ENCODE data around the gene TMEM229B. TPM values are rescaled to one million over a fixed set of nuclear protein-coding genes. Genes with fewer than 3 reads are reported as not detected.

TMEM229B gene
- total and polyA plus RNA-seq, 2 of the 4 experiments (the other 2 are of a cell fraction) = under 0.01 TPM; not detected in 1

DNA sequence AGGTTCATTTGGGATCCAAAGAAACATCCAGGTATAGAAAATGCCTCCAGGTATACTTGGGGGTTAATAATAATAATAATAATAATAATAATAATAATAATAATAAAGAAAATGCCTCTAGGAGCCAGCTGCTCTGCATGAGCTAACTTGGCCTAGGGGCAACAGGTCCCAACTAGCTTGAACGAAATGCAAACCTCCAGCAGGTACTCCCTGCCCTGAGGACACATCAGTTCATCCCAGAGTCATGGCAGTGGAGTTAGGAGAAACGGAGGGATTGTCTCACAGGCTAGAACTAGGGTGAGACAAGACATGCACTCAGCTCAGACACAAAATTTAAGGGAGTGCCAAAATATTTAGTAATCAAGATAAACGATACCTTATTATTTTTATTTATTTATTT is 12.5 kb upstream of the TMEM229B start:
- Histone ChIP-seq H2BK120ac (ENCODE audit: low read depth, low read length) (no peak overlapping the region), H3K9me1 (ENCODE audit: insufficient read depth, low read length) (no peaks in the 10 kb centered on the region), H2AFZ (replicated peaks; ENCODE audit: low read length, poor library complexity) (no peak overlapping the region), H2BK5ac (ENCODE audit: low read depth, low read length, poor library complexity, severe bottlenecking) (no peak overlapping the region), H4K91ac (ENCODE audit: insufficient read depth, low read depth, low read length) (no peak overlapping the region), H3K56ac (ENCODE audit: extremely low read depth, insufficient read depth, low read length) (no peak overlapping the region), H3K79me1 (ENCODE audit: low read depth in 1 of 2, low read length in 2 of 2) (no peaks in the 10 kb centered on the region), H3K18ac (ENCODE audit: low read depth, low read length) (no peak overlapping the region), H3K9me3 (ENCODE audit: control insufficient read depth, insufficient read depth, low read length) (no peaks in the 10 kb centered on the region), H3K4ac (ENCODE audit: low read depth, low read length) (no peak overlapping the region), H3K9ac (ENCODE audit: low read depth, low read length) (no peak overlapping the region), H3K4me1 (ENCODE audit: control insufficient read depth, insufficient read depth, low read length) (no peaks in the 10 kb centered on the region), H3K27me3 (ENCODE audit: control insufficient read depth, insufficient read depth, low read length) (peaks cover 8% of the 10 kb centered on the region), H2AK9ac (replicated peaks; ENCODE audit: low read depth, low read length, poor library complexity) (no peak overlapping the region), H2BK20ac (ENCODE audit: low read depth, low read length) (no peak overlapping the region), H3K14ac (replicated peaks; ENCODE audit: low read depth, low read length) (no peak overlapping the region), H4K8ac (ENCODE audit: low read depth in 2 of 2, low read length in 2 of 2) (no peak overlapping the region), H3K36me3 (ENCODE audit: control insufficient read depth, insufficient read depth, low read length) (no peaks in the 10 kb centered on the region), H3K4me3 (ENCODE audit: insufficient read depth, low read depth, low read length) (no peak overlapping the region), H3K4me2 (ENCODE audit: low read depth, low read length) (no peak overlapping the region), H3K27ac (ENCODE audit: insufficient read depth, low read length) (no peak overlapping the region), H3K23ac (ENCODE audit: low read depth, low read length) (no peak overlapping the region), H2BK15ac (ENCODE audit: low read depth, low read length) (no peak overlapping the region), H2AK5ac (ENCODE audit: low read depth, low read length) (no peak overlapping the region), H4K5ac (ENCODE audit: low read depth, low read length) (no peak overlapping the region), H4K20me1 (ENCODE audit: insufficient read depth, low read length) (no peaks in the 10 kb centered on the region)
- ChIA-PET CTCF (no interaction called here), POLR2A (ENCODE audit: unreplicated experiment) (no interaction called here)
- in situ Hi-C loops (cut with MboI; ENCODE audit: low sequenced_read_pairs) = no loop called here
- ATAC-seq (ENCODE audit: low read depth) (no peak), DNase-seq (no peak)
- TF ChIP-seq MAZ (IDR thresholded peaks at IDR 0.05; ENCODE audit: borderline replicate concordance, low read depth, low read length) (no peak), RFX5 (IDR thresholded peaks at IDR 0.05; ENCODE audit: low read depth, low read length) (no peak), CHD1 (IDR thresholded peaks at IDR 0.05; ENCODE audit: low read depth, low read length) (no peak), NFE2L2 (IDR thresholded peaks at IDR 0.05; ENCODE audit: low read depth, low read length) (no peak), POLR2A (IDR thresholded peaks at IDR 0.05; ENCODE audit: low read depth, low read length) (no peak), RAD21 (IDR thresholded peaks at IDR 0.05; ENCODE audit: low read length) (no peak), RCOR1 (IDR thresholded peaks at IDR 0.05; ENCODE audit: insufficient replicate concordance, low read length) (no peak), BHLHE40 (IDR thresholded peaks at IDR 0.05; ENCODE audit: low read depth, low read length) (no peak), CEBPB (IDR thresholded peaks at IDR 0.05; ENCODE audit: low read depth, low read length) (no peak), MAFK (IDR thresholded peaks at IDR 0.05; ENCODE audit: low read depth, low read length) (no peak)
- TF ChIP-seq, protein P1, sequence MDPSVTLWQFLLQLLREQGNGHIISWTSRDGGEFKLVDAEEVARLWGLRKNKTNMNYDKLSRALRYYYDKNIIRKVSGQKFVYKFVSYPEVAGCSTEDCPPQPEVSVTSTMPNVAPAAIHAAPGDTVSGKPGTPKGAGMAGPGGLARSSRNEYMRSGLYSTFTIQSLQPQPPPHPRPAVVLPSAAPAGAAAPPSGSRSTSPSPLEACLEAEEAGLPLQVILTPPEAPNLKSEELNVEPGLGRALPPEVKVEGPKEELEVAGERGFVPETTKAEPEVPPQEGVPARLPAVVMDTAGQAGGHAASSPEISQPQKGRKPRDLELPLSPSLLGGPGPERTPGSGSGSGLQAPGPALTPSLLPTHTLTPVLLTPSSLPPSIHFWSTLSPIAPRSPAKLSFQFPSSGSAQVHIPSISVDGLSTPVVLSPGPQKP (IDR thresholded peaks at IDR 0.05; ENCODE audit: borderline replicate concordance, low read depth, low read length) = no peak
- TF ChIP-seq, protein P2, sequence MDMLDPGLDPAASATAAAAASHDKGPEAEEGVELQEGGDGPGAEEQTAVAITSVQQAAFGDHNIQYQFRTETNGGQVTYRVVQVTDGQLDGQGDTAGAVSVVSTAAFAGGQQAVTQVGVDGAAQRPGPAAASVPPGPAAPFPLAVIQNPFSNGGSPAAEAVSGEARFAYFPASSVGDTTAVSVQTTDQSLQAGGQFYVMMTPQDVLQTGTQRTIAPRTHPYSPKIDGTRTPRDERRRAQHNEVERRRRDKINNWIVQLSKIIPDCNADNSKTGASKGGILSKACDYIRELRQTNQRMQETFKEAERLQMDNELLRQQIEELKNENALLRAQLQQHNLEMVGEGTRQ (IDR thresholded peaks at IDR 0.05; ENCODE audit: low read depth, low read length) = no peak
- BruUV-seq (replicated peaks) = no TSS peak
- intact Hi-C loops (cut with micrococcal nuclease) = no loop called here
- WGBS, 2 experiments (ENCODE audit: extremely low coverage in 2 of 2, insufficient read length in 1 of 2) = no CpG with 5 or more reads among the region's 3 CpGs
- dilution Hi-C loops (cut with HindIII; ENCODE audit: low sequenced_read_pairs, unreplicated experiment) = no loop called here
